MM.1S (cell line): ENCODE results near the gene IKBKG.

Source experiments
- CTCF ChIP-seq: fragments of 300-600 bp; sonication (generic); IDR thresholded peaks from 2 replicates; pipeline ENCODE4 v1.5.1; 2016; ENCODE audit warnings: antibody characterized with exemption, low read length, mixed read lengths
- EZH2 ChIP-seq: fragments of 300-600 bp; sonication (generic); optimal IDR thresholded peaks from 2 replicates; pipeline ENCODE3; 2017; ENCODE audit warnings: low read depth, mild to moderate bottlenecking, antibody characterized with exemption, low read length, mixed read lengths
- EZH2phosphoT487 ChIP-seq: fragments of 300-600 bp; sonication (generic); IDR thresholded peaks from 2 replicates; pipeline ENCODE4 v1.6.1; 2018; ENCODE audit warnings: antibody characterized with exemption, low read length

- TF ChIP-seq CTCF (no peak), EZH2 (no peak), EZH2phosphoT487 (no peak)
These were observed 48.3 kb downstream of the IKBKG start for GRCh38 chrX:154595559-154596249.
